Measurements from ENCODE around the gene LRIT1. TPM values are rescaled to one million over a fixed set of nuclear protein-coding genes. Genes with fewer than 3 reads are reported as not detected.
"Not testable (repeated sequence)": the region's sequence is repeated elsewhere in the genome, so short reads cannot be mapped to it uniquely, and the experiment has no call there.

The LRIT1 gene
- total RNA-seq, 4 donors from 2014 or later, result not detected

- H3K27ac ChIP-seq, result no peak overlapping the region
- H3K9me3 ChIP-seq, result no peaks in the 10 kb centered on the region
- H3K36me3 ChIP-seq, result no peaks in the 10 kb centered on the region
- no peaks in the 10 kb centered on the region for H3K4me1 ChIP-seq
- intact Hi-C loops (cut with DNase I; ENCODE audit: low total_unique reads) (no loop called here), in situ Hi-C loops (cut with MboI; ENCODE audit: low sequenced_read_pairs in 4 of 4) (no loop called here)
- DNase-seq (no peak), ATAC-seq (no peak)
- H3K27me3 ChIP-seq, result no peaks in the 10 kb centered on the region
- no peak overlapping the region for H3K4me3 ChIP-seq
- TF ChIP-seq CTCF (IDR thresholded peaks at IDR 0.05 in 4 of 5, conservative IDR thresholded peaks at IDR 0.05 in 1 of 5), result no peak
- TF ChIP-seq POLR2A (IDR thresholded peaks at IDR 0.05), result no peak
Measured at GRCh38 chr10:84286695-84287094, 45.3 kb upstream of the LRIT1 start.

GRCh38 chr10:84279876-84280475 is 38.6 kb upstream of the LRIT1 start:
- H3K27me3 ChIP-seq; H3K4me3 ChIP-seq; ATAC-seq; H3K9me3 ChIP-seq; in situ Hi-C loops (cut with MboI; ENCODE audit: low sequenced_read_pairs in 4 of 4); H3K36me3 ChIP-seq; DNase-seq; H3K4me1 ChIP-seq; H3K27ac ChIP-seq; intact Hi-C loops (cut with DNase I; ENCODE audit: low total_unique reads): not testable (repeated sequence)

GRCh38 chr10:84270708-84271107 is 29.4 kb upstream of the LRIT1 start:
- TF ChIP-seq CTCF (IDR thresholded peaks at IDR 0.05 in 4 of 5, conservative IDR thresholded peaks at IDR 0.05 in 1 of 5), result no peak
- TF ChIP-seq POLR2A (IDR thresholded peaks at IDR 0.05), result no peak
- Histone ChIP-seq H3K27ac (no peak overlapping the region), H3K4me3 (no peak overlapping the region), H3K4me1 (no peaks in the 10 kb centered on the region), H3K9me3 (no peaks in the 10 kb centered on the region), H3K27me3 (peaks cover 0 to 5% (median 5%) of the 10 kb centered on the region in 3 donors), H3K36me3 (no peaks in the 10 kb centered on the region)
- intact Hi-C loops (cut with DNase I; ENCODE audit: low total_unique reads), result no loop called here
- ATAC-seq, result no peak
- no peak for DNase-seq
- in situ Hi-C loops (cut with MboI; ENCODE audit: low sequenced_read_pairs in 4 of 4), result no loop called here

- intact Hi-C loops (cut with DNase I; ENCODE audit: low total_unique reads) (no loop called here), in situ Hi-C loops (cut with MboI; ENCODE audit: low sequenced_read_pairs in 4 of 4) (loop anchor here in 3 of 4 donors (5.0 to 10.0 kb wide), 4 partner anchors 95 to 263 kb away; no protein-coding TSS in a partner anchor)
- Histone ChIP-seq H3K4me1 (no peaks in the 10 kb centered on the region), H3K9me3 (no peaks in the 10 kb centered on the region), H3K27ac (no peak overlapping the region), H3K4me3 (no peak overlapping the region), H3K27me3 (peaks cover 0 to 5% (median 5%) of the 10 kb centered on the region in 3 donors), H3K36me3 (no peaks in the 10 kb centered on the region)
- no peak for DNase-seq
- no peak for ATAC-seq
- TF ChIP-seq POLR2A (IDR thresholded peaks at IDR 0.05), result no peak
Measured at GRCh38 chr10:84269773-84270172, 28.4 kb upstream of the LRIT1 start.

- DNase-seq (no peak), ATAC-seq (no peak)
Measured at GRCh38 chr10:84269162-84269561, 27.8 kb upstream of the LRIT1 start.

More at GRCh38 chr10:84269162-84269561, 27.8 kb upstream of the LRIT1 start:
- TF ChIP-seq POLR2A (IDR thresholded peaks at IDR 0.05) (no peak), CTCF (IDR thresholded peaks at IDR 0.05 in 4 of 5, conservative IDR thresholded peaks at IDR 0.05 in 1 of 5) (no peak)
- H3K36me3 ChIP-seq, result no peaks in the 10 kb centered on the region
- peaks cover 0 to 5% (median 5%) of the 10 kb centered on the region in 3 donors for H3K27me3 ChIP-seq
- H3K9me3 ChIP-seq, result no peaks in the 10 kb centered on the region
- intact Hi-C loops (cut with DNase I; ENCODE audit: low total_unique reads), result no loop called here
- H3K4me3 ChIP-seq, result no peak overlapping the region
- in situ Hi-C loops (cut with MboI; ENCODE audit: low sequenced_read_pairs in 4 of 4), result loop anchor here in 3 of 4 donors (5.0 to 10.0 kb wide), 4 partner anchors 96 to 263 kb away; no protein-coding TSS in a partner anchor
- H3K27ac ChIP-seq, result no peak overlapping the region
- no peaks in the 10 kb centered on the region for H3K4me1 ChIP-seq
